RWPE2 (cell line): ENCODE results near the gene CSNK1A1.

ENCODE experiments used
- ATAC-seq: fragments of 200-7000 bp; cut with Tn5 transposase; 3 replicates; pipeline ENCODE4 v1.9.1; 2021; ENCODE audit warnings: low read depth
- DNase-seq: peaks from one replicate; pipeline ENCODE4 v3.0.0-alpha.2; 2020; ENCODE audit warnings: low spot score
- H3K27ac ChIP-seq: fragments of 450-650 bp; 2 replicates; pipeline ENCODE4 v1.5.1; 2017; ENCODE audit warnings: mild to moderate bottlenecking; ENCODE audit not compliant: poor library complexity, severe bottlenecking
- H3K27me3 ChIP-seq: fragments of 250-450 bp; sonication (Bioruptor Pico); 2 replicates; pipeline ENCODE4 v1.5.1; 2021; ENCODE audit warnings: mild to moderate bottlenecking, moderate library complexity; ENCODE audit not compliant: insufficient read depth, poor library complexity, severe bottlenecking
- H3K36me3 ChIP-seq: fragments of 250-450 bp; sonication (Bioruptor Pico); 2 replicates; pipeline ENCODE4 v1.5.1; 2020; ENCODE audit warnings: low read depth, mild to moderate bottlenecking, moderate library complexity
- H3K4me1 ChIP-seq: fragments of 250-450 bp; sonication (Bioruptor Pico); 2 replicates; pipeline ENCODE4 v1.5.1; 2021; ENCODE audit warnings: mild to moderate bottlenecking, moderate library complexity; ENCODE audit not compliant: insufficient read depth, poor library complexity, severe bottlenecking
- H3K4me3 ChIP-seq: fragments of 250-450 bp; sonication (Bioruptor Pico); 2 replicates; pipeline ENCODE4 v1.5.1; 2021; ENCODE audit warnings: mild to moderate bottlenecking, moderate library complexity; ENCODE audit not compliant: severe bottlenecking
- H3K9me3 ChIP-seq: fragments of 250-450 bp; sonication (Bioruptor Pico); 2 replicates; pipeline ENCODE4 v1.5.1; 2021; ENCODE audit warnings: mild to moderate bottlenecking, moderate library complexity; ENCODE audit not compliant: severe bottlenecking
- CTCF ChIP-seq: fragments of 450-650 bp; IDR thresholded peaks from one replicate; pipeline ENCODE4 v1.5.1; 2017; ENCODE audit warnings: mild to moderate bottlenecking, moderate library complexity; ENCODE audit not compliant: poor library complexity, severe bottlenecking

The CSNK1A1 gene

GRCh38 chr5:149576021-149576420, 24.8 kb upstream of the CSNK1A1 start:
- Histone ChIP-seq H3K27ac (no peak overlapping the region), H3K4me3 (no peak overlapping the region), H3K36me3 (no peaks in the 10 kb centered on the region), H3K27me3 (no peaks in the 10 kb centered on the region), H3K9me3 (no peaks in the 10 kb centered on the region), H3K4me1 (peaks cover 5% of the 10 kb centered on the region)
- DNase-seq, result no peak
- ATAC-seq, result no peak
- no peak for TF ChIP-seq CTCF

GRCh38 chr5:149575131-149575530, 23.9 kb upstream of the CSNK1A1 start:
- Histone ChIP-seq H3K36me3 (no peaks in the 10 kb centered on the region), H3K4me1 (no peaks in the 10 kb centered on the region), H3K9me3 (no peaks in the 10 kb centered on the region), H3K27me3 (no peaks in the 10 kb centered on the region), H3K4me3 (no peak overlapping the region), H3K27ac (no peak overlapping the region)
- ATAC-seq (no peak), DNase-seq (no peak)
- TF ChIP-seq CTCF, result no peak

GRCh38 chr5:149572576-149573231, 21.5 kb upstream of the CSNK1A1 start:
- H3K9me3 ChIP-seq, result no peaks in the 10 kb centered on the region
- no peak for TF ChIP-seq CTCF
- no peaks in the 10 kb centered on the region for H3K27me3 ChIP-seq
- ATAC-seq, result no peak
- no peak for DNase-seq
- no peak overlapping the region for H3K27ac ChIP-seq
- H3K4me1 ChIP-seq, result no peaks in the 10 kb centered on the region
- H3K4me3 ChIP-seq, result no peak overlapping the region
- H3K36me3 ChIP-seq, result no peaks in the 10 kb centered on the region

GRCh38 chr5:149572170-149572569, 20.9 kb upstream of the CSNK1A1 start:
- no peak overlapping the region for H3K27ac ChIP-seq
- ATAC-seq (no peak), DNase-seq (no peak)
- H3K27me3 ChIP-seq, result no peaks in the 10 kb centered on the region
- H3K4me3 ChIP-seq, result no peak overlapping the region
- no peaks in the 10 kb centered on the region for H3K36me3 ChIP-seq
- TF ChIP-seq CTCF, result no peak
- H3K4me1 ChIP-seq, result no peaks in the 10 kb centered on the region
- H3K9me3 ChIP-seq, result no peaks in the 10 kb centered on the region

GRCh38 chr5:149567226-149567625, 16.0 kb upstream of the CSNK1A1 start:
- no peaks in the 10 kb centered on the region for H3K36me3 ChIP-seq
- no peaks in the 10 kb centered on the region for H3K9me3 ChIP-seq
- no peaks in the 10 kb centered on the region for H3K27me3 ChIP-seq
- peaks cover 25% of the 10 kb centered on the region for H3K4me1 ChIP-seq
- no peak overlapping the region for H3K27ac ChIP-seq
- ATAC-seq (no peak), DNase-seq (no peak)
- TF ChIP-seq CTCF, result no peak
- H3K4me3 ChIP-seq, result no peak overlapping the region
